Measurements from ENCODE around the gene NTF4.

DNA sequence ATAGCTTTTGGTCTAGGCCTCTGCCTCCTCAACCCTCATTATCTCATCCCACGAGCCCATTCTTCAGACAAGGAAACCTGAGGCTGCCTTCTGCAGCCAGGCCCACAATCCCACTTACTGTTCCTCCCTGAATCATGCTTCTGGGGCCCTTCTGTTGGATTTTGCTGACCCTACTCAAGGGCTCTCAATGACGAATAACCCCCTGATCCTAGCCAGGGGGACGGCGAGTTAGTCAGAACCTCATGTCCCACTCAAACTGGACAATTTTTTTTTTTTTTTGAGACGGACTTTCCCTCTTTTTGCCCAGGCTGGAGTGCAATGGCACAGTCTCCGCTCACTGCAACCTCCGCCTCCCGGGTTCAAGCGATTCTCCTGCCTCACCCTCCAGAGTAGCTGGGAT lies 42.5 kb downstream of the NTF4 start:
- TF ChIP-seq POLR2A (IDR thresholded peaks at IDR 0.05): no peak
- TF ChIP-seq, protein P1, sequence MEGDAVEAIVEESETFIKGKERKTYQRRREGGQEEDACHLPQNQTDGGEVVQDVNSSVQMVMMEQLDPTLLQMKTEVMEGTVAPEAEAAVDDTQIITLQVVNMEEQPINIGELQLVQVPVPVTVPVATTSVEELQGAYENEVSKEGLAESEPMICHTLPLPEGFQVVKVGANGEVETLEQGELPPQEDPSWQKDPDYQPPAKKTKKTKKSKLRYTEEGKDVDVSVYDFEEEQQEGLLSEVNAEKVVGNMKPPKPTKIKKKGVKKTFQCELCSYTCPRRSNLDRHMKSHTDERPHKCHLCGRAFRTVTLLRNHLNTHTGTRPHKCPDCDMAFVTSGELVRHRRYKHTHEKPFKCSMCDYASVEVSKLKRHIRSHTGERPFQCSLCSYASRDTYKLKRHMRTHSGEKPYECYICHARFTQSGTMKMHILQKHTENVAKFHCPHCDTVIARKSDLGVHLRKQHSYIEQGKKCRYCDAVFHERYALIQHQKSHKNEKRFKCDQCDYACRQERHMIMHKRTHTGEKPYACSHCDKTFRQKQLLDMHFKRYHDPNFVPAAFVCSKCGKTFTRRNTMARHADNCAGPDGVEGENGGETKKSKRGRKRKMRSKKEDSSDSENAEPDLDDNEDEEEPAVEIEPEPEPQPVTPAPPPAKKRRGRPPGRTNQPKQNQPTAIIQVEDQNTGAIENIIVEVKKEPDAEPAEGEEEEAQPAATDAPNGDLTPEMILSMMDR (IDR thresholded peaks at IDR 0.05): no peak

Measured in ovary (tissue), 3 donors.